ENCODE data around the gene EPB41.

DNA sequence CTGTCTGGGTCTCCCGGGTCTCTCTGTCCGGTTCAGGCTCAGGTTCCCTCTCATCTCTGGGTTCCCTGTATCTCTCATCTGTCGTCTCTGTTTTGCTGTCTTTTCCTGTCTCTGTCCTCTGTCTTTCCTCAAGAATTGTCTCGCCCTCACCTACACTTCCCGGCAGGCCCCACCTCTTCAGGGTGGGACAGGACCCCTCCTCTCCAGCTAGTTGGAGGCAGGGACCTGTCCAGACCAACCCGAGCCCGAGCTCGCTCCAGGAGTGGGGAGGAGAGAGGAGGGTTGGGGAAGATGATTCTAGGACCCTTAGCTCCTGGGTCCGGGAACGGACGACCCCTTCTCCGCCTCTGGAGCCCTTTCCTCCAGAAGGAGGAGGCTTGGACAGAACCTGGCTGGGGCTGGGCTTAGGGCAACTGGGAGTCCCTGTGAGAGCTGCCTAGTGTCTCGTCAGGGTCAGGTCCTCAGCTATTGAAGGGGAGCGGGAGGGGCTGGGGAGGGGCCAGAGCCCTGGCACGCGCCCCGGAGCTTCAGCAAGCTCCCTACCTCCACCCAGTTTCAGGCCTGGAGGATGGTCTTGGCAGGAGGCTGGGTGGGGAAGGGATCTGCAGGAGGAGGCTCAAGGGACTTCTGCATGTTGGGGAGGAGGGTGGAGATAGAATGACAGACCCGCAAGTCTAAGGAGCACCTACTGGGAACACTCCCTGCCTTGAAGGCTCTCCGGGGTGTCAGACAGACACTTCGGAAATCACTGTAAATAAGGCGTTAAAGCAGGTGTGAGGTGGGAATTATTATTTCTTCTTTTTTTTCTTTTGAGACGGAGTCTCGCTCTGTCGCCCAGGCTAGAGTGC, 26.3 kb upstream of the EPB41 start:
- TF ChIP-seq, protein P1, sequence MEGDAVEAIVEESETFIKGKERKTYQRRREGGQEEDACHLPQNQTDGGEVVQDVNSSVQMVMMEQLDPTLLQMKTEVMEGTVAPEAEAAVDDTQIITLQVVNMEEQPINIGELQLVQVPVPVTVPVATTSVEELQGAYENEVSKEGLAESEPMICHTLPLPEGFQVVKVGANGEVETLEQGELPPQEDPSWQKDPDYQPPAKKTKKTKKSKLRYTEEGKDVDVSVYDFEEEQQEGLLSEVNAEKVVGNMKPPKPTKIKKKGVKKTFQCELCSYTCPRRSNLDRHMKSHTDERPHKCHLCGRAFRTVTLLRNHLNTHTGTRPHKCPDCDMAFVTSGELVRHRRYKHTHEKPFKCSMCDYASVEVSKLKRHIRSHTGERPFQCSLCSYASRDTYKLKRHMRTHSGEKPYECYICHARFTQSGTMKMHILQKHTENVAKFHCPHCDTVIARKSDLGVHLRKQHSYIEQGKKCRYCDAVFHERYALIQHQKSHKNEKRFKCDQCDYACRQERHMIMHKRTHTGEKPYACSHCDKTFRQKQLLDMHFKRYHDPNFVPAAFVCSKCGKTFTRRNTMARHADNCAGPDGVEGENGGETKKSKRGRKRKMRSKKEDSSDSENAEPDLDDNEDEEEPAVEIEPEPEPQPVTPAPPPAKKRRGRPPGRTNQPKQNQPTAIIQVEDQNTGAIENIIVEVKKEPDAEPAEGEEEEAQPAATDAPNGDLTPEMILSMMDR (IDR thresholded peaks at IDR 0.05 in 2 of 3, conservative IDR thresholded peaks at IDR 0.05 in 1 of 3; ENCODE audit: borderline replicate concordance in 1 of 3, insufficient read depth in 1 of 3, low read depth in 2 of 3, low read length in 2 of 3), result no peak
- TF ChIP-seq POLR2A (IDR thresholded peaks at IDR 0.05; ENCODE audit: borderline replicate concordance, extremely low read depth, insufficient read depth, insufficient read length), result no peak
- no peak for TF ChIP-seq EZH2phosphoT487 (IDR thresholded peaks at IDR 0.05; ENCODE audit: borderline replicate concordance)
- no peak for TF ChIP-seq POLR2AphosphoS5 (IDR thresholded peaks at IDR 0.05; ENCODE audit: low read depth, low read length)
